MM.1S (cell line): ENCODE data around the gene MOCS2.

ENCODE experiments used
- EZH2 ChIP-seq: fragments of 300-600 bp; sonication (generic); optimal IDR thresholded peaks from 2 replicates; pipeline ENCODE3; 2017; ENCODE audit warnings: low read depth, mild to moderate bottlenecking, antibody characterized with exemption, low read length, mixed read lengths
- EZH2phosphoT487 ChIP-seq: fragments of 300-600 bp; sonication (generic); IDR thresholded peaks from 2 replicates; pipeline ENCODE4 v1.6.1; 2018; ENCODE audit warnings: antibody characterized with exemption, low read length
- TF ChIP-seq, protein P1 (sequence below): fragments of 300-600 bp; sonication (generic); IDR thresholded peaks from 2 replicates; pipeline ENCODE4 v1.5.1; 2016; ENCODE audit warnings: antibody characterized with exemption, low read length, mixed read lengths

DNA sequence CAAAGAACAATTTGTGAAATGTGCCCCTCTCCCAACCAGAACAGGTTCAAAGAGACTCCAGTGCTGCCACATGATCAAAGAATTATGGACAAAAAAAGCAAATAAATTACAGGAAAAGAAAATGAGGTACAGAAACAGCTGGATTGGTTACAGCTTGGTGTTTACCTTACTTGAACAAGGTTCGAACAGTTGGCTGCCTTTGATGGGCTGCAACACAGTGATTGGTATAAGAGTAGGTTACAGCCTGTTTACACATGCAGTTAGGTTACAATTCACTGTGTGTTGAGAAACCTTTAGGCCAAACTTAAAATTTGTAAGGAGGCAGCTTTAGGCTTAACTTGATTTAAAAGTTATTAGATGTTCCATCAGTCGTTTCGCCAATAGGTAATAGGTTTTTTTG, 3.4 kb upstream of the MOCS2 start:
- TF ChIP-seq, protein P1, sequence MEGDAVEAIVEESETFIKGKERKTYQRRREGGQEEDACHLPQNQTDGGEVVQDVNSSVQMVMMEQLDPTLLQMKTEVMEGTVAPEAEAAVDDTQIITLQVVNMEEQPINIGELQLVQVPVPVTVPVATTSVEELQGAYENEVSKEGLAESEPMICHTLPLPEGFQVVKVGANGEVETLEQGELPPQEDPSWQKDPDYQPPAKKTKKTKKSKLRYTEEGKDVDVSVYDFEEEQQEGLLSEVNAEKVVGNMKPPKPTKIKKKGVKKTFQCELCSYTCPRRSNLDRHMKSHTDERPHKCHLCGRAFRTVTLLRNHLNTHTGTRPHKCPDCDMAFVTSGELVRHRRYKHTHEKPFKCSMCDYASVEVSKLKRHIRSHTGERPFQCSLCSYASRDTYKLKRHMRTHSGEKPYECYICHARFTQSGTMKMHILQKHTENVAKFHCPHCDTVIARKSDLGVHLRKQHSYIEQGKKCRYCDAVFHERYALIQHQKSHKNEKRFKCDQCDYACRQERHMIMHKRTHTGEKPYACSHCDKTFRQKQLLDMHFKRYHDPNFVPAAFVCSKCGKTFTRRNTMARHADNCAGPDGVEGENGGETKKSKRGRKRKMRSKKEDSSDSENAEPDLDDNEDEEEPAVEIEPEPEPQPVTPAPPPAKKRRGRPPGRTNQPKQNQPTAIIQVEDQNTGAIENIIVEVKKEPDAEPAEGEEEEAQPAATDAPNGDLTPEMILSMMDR, result no peak
- TF ChIP-seq EZH2phosphoT487, result no peak
- TF ChIP-seq EZH2, result no peak
